Neural cell (in vitro differentiated cells): ENCODE results near the gene RHOT1.
"Not testable (repeated sequence)": the region's sequence is repeated elsewhere in the genome, so short reads cannot be mapped to it uniquely, and the experiment has no call there.

ENCODE experiments used
- EP300 ChIP-seq: fragments of 450-650 bp; conservative IDR thresholded peaks from 2 replicates; pipeline ENCODE4 v1.6.1; 2014; ENCODE audit warnings: antibody characterized with exemption, mild to moderate bottlenecking, moderate library complexity; ENCODE audit not compliant: poor library complexity, severe bottlenecking
- EZH2 ChIP-seq: fragments of 200-600, 300-800 bp; shearing (Covaris generic), sonication (generic); IDR thresholded peaks from 2 replicates; pipeline ENCODE4 v1.6.1; 2014; ENCODE audit warnings: antibody characterized with exemption, low read length, borderline replicate concordance, mild to moderate bottlenecking; ENCODE audit not compliant: insufficient read depth, poor library complexity, severe bottlenecking
- POLR2AphosphoS5 ChIP-seq: IDR thresholded peaks from 2 replicates; pipeline ENCODE4 v1.6.1; 2012
- RAD21 ChIP-seq: fragments of 450-650 bp; conservative IDR thresholded peaks from 2 replicates; pipeline ENCODE4 v1.6.1; 2014; ENCODE audit warnings: antibody characterized with exemption, mild to moderate bottlenecking, moderate library complexity
- REST ChIP-seq: IDR thresholded peaks from 2 replicates; pipeline ENCODE4 v1.6.1; 2012; ENCODE audit warnings: borderline replicate concordance
- TAF1 ChIP-seq: IDR thresholded peaks from 2 replicates; pipeline ENCODE4 v1.6.1; 2012; ENCODE audit warnings: low read depth
- TF ChIP-seq, protein P1 (sequence below): fragments of 450-650 bp; IDR thresholded peaks from 2 replicates; pipeline ENCODE4 v1.5.1; 2014; ENCODE audit warnings: antibody characterized with exemption, mild to moderate bottlenecking, moderate library complexity; ENCODE audit not compliant: poor library complexity, severe bottlenecking

DNA sequence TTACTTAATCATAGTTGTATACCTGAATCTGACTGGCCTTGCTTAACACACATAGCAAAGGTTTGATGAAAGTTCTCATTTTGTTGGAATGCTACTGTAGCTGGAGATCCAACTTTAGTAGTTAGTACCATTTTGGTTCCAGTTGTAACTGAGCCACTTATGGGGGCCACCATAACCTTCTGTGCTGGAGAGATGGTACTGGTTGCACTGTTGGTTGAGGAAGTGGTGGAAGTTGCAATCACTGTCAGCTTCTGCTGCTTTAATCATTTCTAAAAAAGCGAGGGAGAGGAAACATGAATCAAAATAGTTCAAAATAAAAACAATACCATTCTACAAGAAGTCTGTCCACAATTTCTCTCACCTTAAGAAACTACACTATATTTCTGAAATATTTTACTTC, 35.1 kb upstream of the RHOT1 start:
- TF ChIP-seq POLR2AphosphoS5, EZH2, RAD21, REST, EP300, TAF1: not testable (repeated sequence)
- TF ChIP-seq, protein P1, sequence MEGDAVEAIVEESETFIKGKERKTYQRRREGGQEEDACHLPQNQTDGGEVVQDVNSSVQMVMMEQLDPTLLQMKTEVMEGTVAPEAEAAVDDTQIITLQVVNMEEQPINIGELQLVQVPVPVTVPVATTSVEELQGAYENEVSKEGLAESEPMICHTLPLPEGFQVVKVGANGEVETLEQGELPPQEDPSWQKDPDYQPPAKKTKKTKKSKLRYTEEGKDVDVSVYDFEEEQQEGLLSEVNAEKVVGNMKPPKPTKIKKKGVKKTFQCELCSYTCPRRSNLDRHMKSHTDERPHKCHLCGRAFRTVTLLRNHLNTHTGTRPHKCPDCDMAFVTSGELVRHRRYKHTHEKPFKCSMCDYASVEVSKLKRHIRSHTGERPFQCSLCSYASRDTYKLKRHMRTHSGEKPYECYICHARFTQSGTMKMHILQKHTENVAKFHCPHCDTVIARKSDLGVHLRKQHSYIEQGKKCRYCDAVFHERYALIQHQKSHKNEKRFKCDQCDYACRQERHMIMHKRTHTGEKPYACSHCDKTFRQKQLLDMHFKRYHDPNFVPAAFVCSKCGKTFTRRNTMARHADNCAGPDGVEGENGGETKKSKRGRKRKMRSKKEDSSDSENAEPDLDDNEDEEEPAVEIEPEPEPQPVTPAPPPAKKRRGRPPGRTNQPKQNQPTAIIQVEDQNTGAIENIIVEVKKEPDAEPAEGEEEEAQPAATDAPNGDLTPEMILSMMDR: not testable (repeated sequence)
